GDM1 (cell line): ENCODE results near the gene FSD1L.
A peak's percentile ranks its signal among the peaks of the same experiment; 100 is the strongest.

ENCODE experiments used
- DNase-seq: peaks from one replicate; lab custom pipeline; 2025; lab: John Stamatoyannopoulos, UW

The FSD1L gene

DNA sequence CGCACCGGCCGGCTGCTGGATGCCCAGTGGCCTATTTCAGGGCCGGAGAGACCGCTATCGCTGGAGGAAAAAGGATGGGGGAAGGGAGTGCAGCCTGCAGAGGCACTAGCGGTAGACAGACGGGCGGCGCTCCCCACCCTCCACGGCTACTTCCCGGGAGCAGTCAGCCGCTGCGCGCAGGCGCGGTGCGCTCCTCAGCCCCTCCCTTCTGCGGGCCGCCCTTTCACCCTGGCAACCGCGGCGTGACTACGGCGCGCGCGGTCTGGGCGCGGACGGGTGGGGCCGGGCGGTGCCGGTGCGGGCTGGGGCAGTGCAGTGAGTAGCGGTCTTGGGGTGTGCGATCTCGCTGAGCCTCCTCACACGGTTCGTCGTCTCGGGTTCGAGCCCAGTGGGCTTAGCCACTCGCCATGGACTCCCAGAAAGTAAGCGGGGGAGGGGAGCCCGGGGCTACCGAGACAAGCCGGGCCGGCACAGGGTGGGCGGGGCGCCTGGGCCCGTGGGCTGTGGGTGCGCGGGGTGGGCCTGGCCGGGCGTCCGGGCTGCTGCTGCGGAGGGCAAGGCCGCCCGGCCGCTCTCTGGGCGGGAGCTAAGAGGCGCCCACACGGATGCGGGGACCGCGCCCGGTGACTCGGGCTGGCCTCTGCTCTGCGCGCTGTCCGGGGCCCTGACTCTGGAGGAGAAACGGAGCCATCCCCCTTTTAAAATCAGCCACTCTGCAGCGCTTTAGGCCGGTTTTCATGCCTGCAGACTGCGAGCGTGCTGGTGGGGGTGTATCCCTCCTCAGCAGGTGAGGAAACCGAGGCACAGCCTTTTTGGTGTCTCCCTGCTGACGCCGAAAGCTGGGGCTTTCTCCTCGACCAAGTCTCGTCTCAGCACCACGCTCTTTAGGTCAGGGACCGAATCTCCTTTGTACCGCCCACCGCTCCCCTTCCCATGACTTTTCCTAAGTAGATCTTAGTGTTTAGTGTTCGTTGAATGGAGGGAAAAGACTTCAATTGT, at the start of gene FSD1L:
Gene FSD1L, plus strand, starts transcription at position 221 of the 999 bp plus-strand sequence. Its CDS starts 187 bp downstream, at position 408.
- peak; percentile 80 for DNase-seq

DNA sequence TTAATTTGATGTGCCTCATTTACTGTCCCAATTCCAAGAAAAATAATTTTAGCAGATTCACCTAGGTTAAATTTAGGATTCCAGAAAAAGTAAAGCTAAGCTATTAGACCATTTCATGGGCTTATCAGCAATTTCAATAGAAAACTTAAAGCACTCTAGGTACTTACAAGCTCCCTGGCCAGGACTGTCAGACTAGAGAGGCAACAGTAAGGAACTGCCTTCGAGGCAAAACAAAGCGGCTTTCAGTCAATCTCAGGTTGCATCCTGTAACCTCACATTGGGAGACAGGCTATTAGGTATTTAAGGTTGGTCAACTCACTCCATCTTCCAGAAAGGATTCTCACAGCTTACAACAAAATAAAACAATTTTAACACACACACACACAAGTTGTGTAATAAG, 48.7 kb upstream of the FSD1L start:
- DNase-seq = no peak

DNA sequence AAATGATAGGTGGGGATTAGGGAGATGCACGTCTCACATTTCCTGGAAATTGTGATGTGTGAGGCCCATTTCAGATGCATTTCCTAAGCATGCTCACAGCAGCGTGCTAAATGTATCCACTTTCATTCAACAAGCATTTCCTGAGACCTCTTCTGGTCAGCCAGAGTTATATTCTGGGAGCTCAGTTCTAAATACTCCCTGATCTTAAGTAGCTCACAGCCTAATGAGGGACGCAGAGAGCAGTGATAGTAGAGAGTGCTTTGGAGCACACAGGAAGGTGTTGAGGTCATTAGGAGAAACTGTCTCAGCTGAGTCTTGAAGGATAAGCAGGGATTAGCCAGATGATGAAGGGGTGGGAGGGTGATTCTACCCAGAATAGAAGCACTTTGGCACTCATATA, 46.2 kb upstream of the FSD1L start:
- DNase-seq = no peak

- DNase-seq = no peak
These were observed 44.1 kb upstream of the FSD1L start for GRCh38 chr9:105403552-105404248.

- peak; percentile 81 for DNase-seq
These were observed 42.2 kb upstream of the FSD1L start for GRCh38 chr9:105405514-105406131.

GRCh38 chr9:105406369-105406768, 41.5 kb upstream of the FSD1L start:
- DNase-seq = no peak

DNA sequence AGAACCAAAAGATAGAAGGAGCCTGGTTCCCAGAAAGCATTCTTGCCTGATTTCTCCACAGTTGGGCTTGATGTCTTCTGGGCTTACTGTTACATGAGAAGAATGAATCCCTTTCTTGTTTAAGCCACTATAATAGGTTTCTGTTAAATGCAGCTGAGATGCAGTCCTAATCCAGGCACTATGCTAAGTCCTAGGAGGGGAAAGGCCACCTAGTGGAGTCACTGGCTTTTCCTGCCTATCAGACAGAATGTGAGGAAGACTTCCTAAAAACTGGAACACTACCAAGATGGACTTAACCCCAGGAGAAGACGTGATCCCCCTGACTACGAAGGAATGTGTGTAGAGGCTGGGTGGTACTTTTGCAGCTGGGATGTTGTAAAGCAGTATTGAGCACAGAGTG, 34.3 kb upstream of the FSD1L start:
- no peak for DNase-seq

- peak; percentile 8 for DNase-seq
These were observed 32.7 kb upstream of the FSD1L start for GRCh38 chr9:105414947-105415661.

DNA sequence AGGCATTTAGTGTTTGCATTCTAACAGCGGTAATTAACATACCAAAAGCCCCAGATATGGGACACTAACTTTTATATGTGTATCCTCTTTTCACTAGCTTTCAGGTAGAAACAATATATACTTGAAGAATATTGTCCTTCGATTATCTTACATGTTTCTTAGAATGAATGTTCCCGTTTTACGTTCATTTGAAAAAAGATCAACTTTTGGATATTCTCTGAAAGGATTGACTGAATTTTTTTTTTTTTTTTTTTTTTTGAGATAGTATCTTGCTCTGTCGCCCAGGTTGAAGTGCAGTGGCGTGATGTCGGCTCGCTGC, 32.2 kb upstream of the FSD1L start:
- DNase-seq = no peak

GRCh38 chr9:105416840-105417239, 31.0 kb upstream of the FSD1L start:
- DNase-seq = no peak

GRCh38 chr9:105418588-105419500, 29.0 kb upstream of the FSD1L start:
- no peak for DNase-seq

DNA sequence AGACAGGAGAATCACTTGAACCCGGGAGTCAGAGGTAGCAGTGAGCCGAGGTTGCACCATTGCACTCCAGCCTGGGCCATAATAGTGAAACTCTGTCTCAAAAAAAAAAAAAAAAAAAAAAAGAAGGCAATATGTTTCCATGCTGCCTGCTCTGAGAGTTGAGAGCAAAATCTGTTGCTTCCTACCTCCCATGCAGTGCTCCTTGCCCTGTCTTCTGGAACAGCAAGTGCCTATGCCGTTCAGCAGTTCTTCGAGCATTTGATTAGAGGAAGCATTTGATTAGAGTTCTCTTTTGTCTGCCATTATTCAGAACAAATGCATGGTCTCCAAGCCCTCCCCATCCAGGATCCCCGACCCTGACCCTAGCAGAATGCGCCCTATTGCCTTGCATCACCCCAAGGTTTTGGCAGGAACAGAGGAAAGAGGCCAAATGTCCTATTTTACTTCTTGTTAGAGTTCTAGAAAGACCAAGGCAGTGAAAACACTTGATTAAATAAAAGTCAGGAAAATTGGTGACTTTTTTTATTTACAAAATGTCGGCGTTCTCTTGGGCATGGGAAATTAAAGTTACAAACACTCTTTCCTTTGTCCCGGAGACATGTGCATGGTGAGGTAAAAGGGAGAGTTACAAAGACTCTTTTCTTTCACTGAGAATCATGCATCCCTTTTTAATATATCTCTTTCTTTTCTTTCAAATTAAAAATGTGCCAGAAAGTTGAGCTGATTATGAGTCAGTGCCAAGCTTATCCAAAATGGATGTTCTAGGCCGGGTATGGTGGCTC, 27.8 kb upstream of the FSD1L start:
- DNase-seq = no peak

- DNase-seq = no peak
These were observed 26.7 kb upstream of the FSD1L start for GRCh38 chr9:105421154-105421553.

DNA sequence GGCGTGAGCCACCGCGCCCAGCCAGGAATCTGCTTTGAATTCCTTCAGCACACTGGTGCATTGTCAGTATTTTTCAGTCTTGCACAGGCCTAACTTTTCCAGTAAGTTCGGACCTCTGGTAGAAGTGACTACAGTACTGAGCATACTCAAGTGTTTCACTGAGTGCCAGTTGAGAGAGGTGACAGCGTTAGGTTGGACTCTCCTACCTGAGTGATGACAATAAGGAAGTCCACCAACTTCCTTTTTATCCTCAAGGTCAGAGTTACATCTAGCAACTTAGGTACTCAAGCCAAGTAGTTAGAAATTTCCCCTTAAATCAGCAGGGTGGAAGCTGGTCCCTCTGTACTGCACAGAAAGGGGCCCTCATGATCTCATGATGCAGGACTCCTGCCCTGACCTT, 26.0 kb upstream of the FSD1L start:
- no peak for DNase-seq

DNA sequence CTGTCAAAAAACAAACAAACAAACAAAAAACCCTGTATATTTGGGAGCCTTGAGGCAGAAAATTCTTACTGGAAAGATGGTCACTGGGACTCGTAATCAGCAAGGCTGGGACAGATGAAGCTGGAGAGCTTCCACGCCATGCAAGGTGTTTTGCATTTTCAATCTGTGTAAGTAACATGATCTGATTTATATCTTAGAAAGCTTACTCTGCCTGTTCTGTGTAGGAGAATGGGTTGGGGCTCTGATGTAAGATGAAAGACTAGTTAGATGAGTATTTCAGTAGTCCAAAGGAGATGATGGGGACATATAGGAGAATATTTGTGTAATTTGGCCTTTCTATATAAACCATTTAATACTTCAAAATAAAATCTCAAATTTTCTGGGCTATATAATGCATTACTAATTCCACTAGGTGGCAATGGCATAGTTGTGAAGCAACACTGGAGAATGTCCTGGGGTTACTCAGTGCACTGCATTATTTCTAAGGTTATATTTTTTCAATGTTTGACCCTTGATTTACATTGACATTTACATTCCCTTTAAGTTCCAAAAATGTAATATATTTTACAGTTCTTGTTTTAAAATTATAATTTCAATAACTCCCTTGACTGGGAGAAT, 21.9 kb upstream of the FSD1L start:
- DNase-seq = no peak

- DNase-seq = no peak
These were observed 21.2 kb upstream of the FSD1L start for GRCh38 chr9:105426657-105427056.

DNA sequence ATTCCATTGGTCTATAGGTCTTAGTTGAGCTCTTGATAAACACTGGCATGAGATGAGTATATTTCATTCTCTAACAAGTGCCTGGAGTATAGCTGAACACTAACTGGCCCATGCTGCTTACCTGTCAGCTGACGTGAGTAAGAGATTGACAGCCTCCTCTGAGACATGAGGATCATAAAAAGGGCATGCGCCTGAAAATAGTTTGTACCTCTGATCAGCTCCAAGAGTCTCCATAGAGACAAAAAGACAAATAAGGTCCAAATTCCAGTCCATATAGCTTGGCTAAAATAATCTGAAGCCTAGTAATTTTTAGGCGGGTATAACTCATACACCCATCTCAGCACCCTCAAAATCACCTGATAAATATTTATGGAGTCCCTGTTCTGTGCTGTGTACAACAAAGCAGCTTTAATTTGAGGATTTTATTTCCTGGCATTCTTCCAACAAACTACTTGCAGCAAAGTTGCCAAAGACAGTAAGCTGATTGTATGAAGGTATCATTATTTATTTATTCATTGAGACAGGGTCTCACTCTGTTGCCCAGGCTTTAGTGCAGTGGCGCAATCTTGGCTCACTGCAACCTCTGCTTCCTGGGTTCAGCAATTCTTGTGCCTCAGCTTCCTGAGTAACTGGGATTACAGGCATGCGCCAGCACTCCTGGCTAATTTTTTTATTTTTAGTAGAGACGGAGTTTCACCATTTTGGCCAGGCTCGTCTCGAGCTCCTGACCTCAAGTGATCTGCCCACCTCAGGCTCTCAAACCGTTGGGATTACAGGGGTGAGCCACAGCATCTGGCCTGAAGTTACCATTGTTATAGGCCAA, 16.2 kb upstream of the FSD1L start:
- no peak for DNase-seq

- no peak for DNase-seq
These were observed 15.5 kb upstream of the FSD1L start for GRCh38 chr9:105432247-105432842.

- DNase-seq = no peak
These were observed 12.4 kb upstream of the FSD1L start for GRCh38 chr9:105435453-105435852.
